Body of pancreas (tissue), 4 donors: ENCODE results near the gene PCSK6.

Experiments used
- CTCF ChIP-seq, 7 experiments: fragments of 450-650 bp in 4 of 7; fragments of 200-600 bp in 3 of 7; sonication (generic) in 3 of 7; IDR thresholded peaks; one replicate each; pipeline ENCODE4 v1.5.1; 2016 to 2019; ENCODE audit warnings: antibody characterized with exemption in 7 of 7
- POLR2A ChIP-seq, 3 donors: fragments of 450-650 bp; IDR thresholded peaks; one replicate each; pipeline ENCODE4 v1.6.1; 2016; ENCODE audit warnings: antibody characterized with exemption in 3 of 3, mild to moderate bottlenecking in 2 of 3

GRCh38 chr15:101526890-101527289 is 37.4 kb upstream of the PCSK6 start:
- TF ChIP-seq CTCF (IDR thresholded peaks at IDR 0.05) (no peak), POLR2A (IDR thresholded peaks at IDR 0.05) (no peak)
